Endothelial cell (in vitro differentiated cells): ENCODE results near the gene FFAR2. TPM values are rescaled to one million over a fixed set of nuclear protein-coding genes. Genes with fewer than 3 reads are reported as not detected.
"Not testable (repeated sequence)": the region's sequence is repeated elsewhere in the genome, so short reads cannot be mapped to it uniquely, and the experiment has no call there.

Experiments
- DNase-seq: peaks from one replicate; pipeline ENCODE4 v3.0.0; 2021; ENCODE audit warnings: low spot score
- H3K27ac Mint-ChIP-seq: one replicate; pipeline ENCODE4 v1.8.0; 2021; ENCODE audit warnings: mixed read lengths, inconsistent platforms; ENCODE audit not compliant: unreplicated experiment
- H3K27me3 Mint-ChIP-seq: one replicate; pipeline ENCODE4 v1.8.0; 2021; ENCODE audit warnings: mild to moderate bottlenecking, moderate library complexity, mixed read lengths, inconsistent platforms; ENCODE audit not compliant: unreplicated experiment
- H3K36me3 Mint-ChIP-seq: one replicate; pipeline ENCODE4 v1.8.0; 2021; ENCODE audit warnings: mild to moderate bottlenecking, low read depth, mixed read lengths, inconsistent platforms; ENCODE audit not compliant: unreplicated experiment
- H3K4me1 Mint-ChIP-seq: one replicate; pipeline ENCODE4 v1.8.0; 2021; ENCODE audit warnings: mild to moderate bottlenecking, mixed read lengths, inconsistent platforms; ENCODE audit not compliant: unreplicated experiment
- H3K4me3 Mint-ChIP-seq: one replicate; pipeline ENCODE4 v1.8.0; 2021; ENCODE audit warnings: mild to moderate bottlenecking, mixed read lengths, inconsistent platforms; ENCODE audit not compliant: unreplicated experiment
- H3K9me3 Mint-ChIP-seq: one replicate; pipeline ENCODE4 v1.8.0; 2021; ENCODE audit warnings: mixed read lengths, inconsistent platforms; ENCODE audit not compliant: unreplicated experiment
- CTCF ChIP-seq: fragments of 200-600 bp; sonication (generic); IDR thresholded peaks from one replicate; pipeline ENCODE4 v1.5.0; 2021; ENCODE audit warnings: antibody characterized with exemption; ENCODE audit not compliant: unreplicated experiment
- total RNA-seq: library from RNA; stranded (reverse); fragmentation: NEBNext Ultra II Directional; extraction: Animal tissue kit (Norgen Biotek cat#: 25700); gene quantifications from one replicate; pipeline ENCODE4 v1.2.1, GENCODE V29; 2021; ENCODE audit not compliant: unreplicated experiment

The FFAR2 gene
- total RNA-seq, 1 donor from 2014 or later: 0.46 TPM

DNA sequence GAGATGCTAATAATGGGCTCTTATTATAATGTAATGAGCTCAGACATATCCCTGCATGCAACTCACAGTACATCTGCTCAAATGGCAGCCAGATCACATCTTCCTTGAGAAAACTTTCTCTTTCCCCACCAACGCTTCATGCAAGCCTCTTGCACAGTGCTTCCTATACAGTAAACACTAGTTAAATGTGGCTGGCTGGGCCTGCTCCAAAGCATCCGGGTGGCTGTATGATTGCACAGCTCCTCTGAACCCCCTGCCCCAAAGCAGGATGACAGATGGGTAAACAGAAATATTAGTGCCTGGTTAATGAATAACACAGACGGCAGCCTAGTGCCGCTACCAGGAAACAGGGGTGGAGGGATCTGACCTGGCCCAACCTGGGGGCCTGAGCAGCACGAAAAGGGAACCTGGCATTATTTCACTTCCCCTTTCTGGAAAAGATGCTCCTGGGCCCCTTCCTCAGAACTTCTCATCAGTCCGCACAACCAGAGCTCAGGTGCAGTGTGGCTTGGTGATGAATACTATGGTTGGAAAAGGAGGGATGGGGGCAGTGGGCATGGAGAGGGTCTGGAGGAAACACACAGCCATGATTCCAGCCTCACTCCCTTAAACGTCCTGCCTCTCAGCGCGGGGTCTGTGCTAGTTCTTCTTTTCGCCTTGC lies 10.8 kb downstream of the FFAR2 start:
- Mint-ChIP-seq H3K36me3 (no peaks in the 10 kb centered on the region), H3K4me1 (peaks cover 11% of the 10 kb centered on the region), H3K27me3 (peaks cover 6% of the 10 kb centered on the region), H3K27ac (no peak overlapping the region), H3K4me3 (no peak overlapping the region), H3K9me3 (no peaks in the 10 kb centered on the region)
- TF ChIP-seq CTCF: no peak
- DNase-seq: no peak

GRCh38 chr19:35459414-35460082 lies 11.5 kb downstream of the FFAR2 start:
- H3K9me3 Mint-ChIP-seq: no peaks in the 10 kb centered on the region
- no peak overlapping the region for H3K27ac Mint-ChIP-seq
- H3K27me3 Mint-ChIP-seq: peaks cover 6% of the 10 kb centered on the region
- peaks cover 11% of the 10 kb centered on the region for H3K4me1 Mint-ChIP-seq
- TF ChIP-seq CTCF: no peak
- no peak for DNase-seq
- H3K4me3 Mint-ChIP-seq: no peak overlapping the region
- no peaks in the 10 kb centered on the region for H3K36me3 Mint-ChIP-seq

DNA sequence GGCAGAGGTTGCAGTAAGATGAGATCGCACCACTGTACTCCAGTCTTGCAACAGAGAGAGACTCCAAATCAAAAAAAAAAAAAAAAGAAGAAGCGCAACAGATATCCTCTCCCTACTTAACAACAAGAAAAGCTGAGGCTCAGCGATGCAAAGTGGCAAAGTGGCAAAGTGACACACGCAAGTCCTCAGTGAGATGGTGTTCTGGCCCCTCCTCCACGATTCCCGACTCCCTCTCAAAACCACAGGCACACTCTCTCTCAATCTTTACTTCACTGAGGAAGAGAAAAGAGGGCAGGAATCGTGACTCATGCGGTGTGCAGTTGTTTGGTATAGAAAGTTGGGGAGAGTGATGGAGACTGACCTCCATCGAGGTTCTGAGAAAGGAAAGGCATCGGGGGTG lies 12.6 kb downstream of the FFAR2 start:
- Mint-ChIP-seq H3K27me3 (peaks cover 6% of the 10 kb centered on the region), H3K36me3 (no peaks in the 10 kb centered on the region), H3K9me3 (no peaks in the 10 kb centered on the region), H3K4me1 (peaks cover 11% of the 10 kb centered on the region), H3K27ac (no peak overlapping the region), H3K4me3 (no peak overlapping the region)
- no peak for DNase-seq
- no peak for TF ChIP-seq CTCF

DNA sequence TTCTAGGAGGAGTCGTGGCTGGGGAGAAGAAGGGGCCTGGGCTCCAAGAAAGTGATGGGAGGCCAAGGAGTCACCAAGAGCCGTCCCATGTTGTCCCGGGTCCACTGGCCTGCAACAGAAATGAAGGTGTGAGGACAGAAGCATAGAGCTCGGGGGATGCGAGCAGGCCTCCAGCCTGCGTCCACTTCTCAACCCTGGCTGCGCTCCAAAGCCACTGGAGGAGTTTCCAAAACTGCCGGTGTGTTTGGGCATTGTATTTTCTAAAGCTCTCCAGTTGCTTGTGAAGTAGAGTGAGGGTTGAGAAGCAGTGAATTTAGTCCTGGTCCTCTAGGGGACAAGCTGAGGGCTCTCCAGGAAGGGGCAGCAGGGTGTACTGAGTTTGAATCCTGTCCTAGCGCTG lies 13.0 kb downstream of the FFAR2 start:
- no peak for DNase-seq
- H3K36me3 Mint-ChIP-seq: no peaks in the 10 kb centered on the region
- H3K4me1 Mint-ChIP-seq: peaks cover 11% of the 10 kb centered on the region
- H3K4me3 Mint-ChIP-seq: no peak overlapping the region
- TF ChIP-seq CTCF: no peak
- H3K27me3 Mint-ChIP-seq: peaks cover 6% of the 10 kb centered on the region
- no peak overlapping the region for H3K27ac Mint-ChIP-seq
- H3K9me3 Mint-ChIP-seq: no peaks in the 10 kb centered on the region

- not testable (repeated sequence) for DNase-seq, H3K4me3 Mint-ChIP-seq, H3K27me3 Mint-ChIP-seq, H3K27ac Mint-ChIP-seq, H3K9me3 Mint-ChIP-seq, H3K36me3 Mint-ChIP-seq
- H3K4me1 Mint-ChIP-seq: peaks cover 11% of the 10 kb centered on the region
Measured at GRCh38 chr19:35461788-35462187, 13.7 kb downstream of the FFAR2 start.
